ENCODE results near the gene CNTNAP2.

- TF ChIP-seq EZH2 (IDR thresholded peaks at IDR 0.05; ENCODE audit: insufficient read depth, poor library complexity, severe bottlenecking) (no peak), EZH2phosphoT487 (IDR thresholded peaks at IDR 0.05; ENCODE audit: insufficient read depth, low read depth) (no peak)
These were observed 60.3 kb downstream of the CNTNAP2 start for GRCh38 chr7:146176860-146177259.

Data from GM23248 (cell line).